Keratinocyte (primary cell): ENCODE results near the gene AP1AR. TPM values are rescaled to one million over a fixed set of nuclear protein-coding genes. Genes with fewer than 3 reads are reported as not detected.

Experiments used
- DNase-seq: peaks from one replicate; pipeline ENCODE4 v3.0.0-alpha.2; 2011; ENCODE audit warnings: low read depth, missing footprints, low spot score
- FAIRE-seq: peaks from 2 replicates; lab custom pipeline; 2011; peaks lifted over from hg19 to GRCh38; lab: Jason Lieb, UNC
- H2AFZ ChIP-seq: 2 replicates; pipeline ENCODE4 v1.6.0; 2012; ENCODE audit warnings: low read length, control low read depth, inconsistent platforms; ENCODE audit not compliant: control insufficient read depth
- H3K27ac ChIP-seq: 2 replicates; pipeline ENCODE4 v1.5.1; 2011; ENCODE audit warnings: low read length; ENCODE audit not compliant: control insufficient read depth, insufficient read depth
- H3K27me3 ChIP-seq: 3 replicates; pipeline ENCODE4 v1.6.0; 2011; ENCODE audit warnings: low read length; ENCODE audit not compliant: control insufficient read depth, insufficient read depth; ENCODE audit errors: extremely low read depth
- H3K36me3 ChIP-seq, 2 experiments: 2 replicates in 1 of 2; 3 replicates in 1 of 2; pipeline ENCODE4 v1.5.1; 2011; ENCODE audit warnings: low read length in 2 of 2, mild to moderate bottlenecking in 1 of 2; ENCODE audit not compliant: control insufficient read depth in 2 of 2, insufficient read depth in 2 of 2; ENCODE audit errors: extremely low read depth in 1 of 2
- H3K4me1 ChIP-seq: 3 replicates; pipeline ENCODE4 v1.5.1; 2011; ENCODE audit warnings: low read length; ENCODE audit not compliant: control insufficient read depth, insufficient read depth; ENCODE audit errors: extremely low read depth
- H3K4me2 ChIP-seq: 3 replicates; pipeline ENCODE4 v1.6.0; 2011; ENCODE audit warnings: low read depth, low read length; ENCODE audit not compliant: control insufficient read depth, insufficient read depth; ENCODE audit errors: extremely low read depth
- H3K4me3 ChIP-seq, 3 experiments: fragments of 200-600 bp in 1 of 3; sonication (generic) in 1 of 3; 2 replicates in 2 of 3; 3 replicates in 1 of 3; pipeline ENCODE4 v1.5.1; 2011 to 2016; ENCODE audit warnings: low read length in 3 of 3, mild to moderate bottlenecking in 3 of 3, control low read depth in 2 of 3, inconsistent platforms in 1 of 3, low read depth in 1 of 3, mixed read lengths in 1 of 3, mixed run types in 1 of 3, moderate library complexity in 1 of 3; ENCODE audit not compliant: control insufficient read depth in 2 of 3, insufficient read depth in 2 of 3; ENCODE audit errors: extremely low read depth in 1 of 3
- H3K79me2 ChIP-seq: 2 replicates; pipeline ENCODE4 v1.6.0; 2012; ENCODE audit warnings: low read length; ENCODE audit not compliant: control insufficient read depth, insufficient read depth
- H3K9ac ChIP-seq: 3 replicates; pipeline ENCODE4 v1.6.0; 2011; ENCODE audit warnings: low read length; ENCODE audit not compliant: control insufficient read depth, insufficient read depth; ENCODE audit errors: extremely low read depth
- H3K9me1 ChIP-seq: 3 replicates; pipeline ENCODE4 v1.6.0; 2011; ENCODE audit warnings: low read length; ENCODE audit not compliant: control insufficient read depth, insufficient read depth; ENCODE audit errors: extremely low read depth
- H3K9me3 ChIP-seq: 2 replicates; pipeline ENCODE4 v1.5.1; 2012; ENCODE audit warnings: low read depth, low read length; ENCODE audit not compliant: control insufficient read depth
- H4K20me1 ChIP-seq: 3 replicates; pipeline ENCODE4 v1.6.0; 2011; ENCODE audit warnings: low read length; ENCODE audit not compliant: control insufficient read depth, insufficient read depth; ENCODE audit errors: extremely low read depth
- EZH2 ChIP-seq: IDR thresholded peaks from one replicate; pipeline ENCODE4 v1.6.1; 2012; ENCODE audit warnings: inconsistent platforms, mild to moderate bottlenecking, low read length, moderate library complexity
- dilution Hi-C: fragments of 300-500 bp; cut with MboI; formaldehyde crosslinking; loops from one replicate; pipeline ENCODE4 v1.7.0; 2020; ENCODE audit warnings: low sequenced_read_pairs; ENCODE audit not compliant: extremely low pct_ligation_motif_present
- polyA plus RNA-seq, 5 experiments: library from polyadenylated mRNA; depleted of rRNA in 3 of 5; stranded (reverse) in 3 of 5; stranded (forward) in 1 of 5; unstranded in 1 of 5; fragments of >200 nt; gene quantifications; 1 replicate in 1 of 5; 2 replicates in 3 of 5; 3 replicates in 1 of 5; pipeline versions ENCODE4 v1.2.1 to v1.2.3, GENCODE V29; 2011 to 2012; ENCODE audit warnings: missing spikeins in 2 of 5, low read depth in 1 of 5, low replicate concordance in 1 of 5
- TF ChIP-seq, protein P1 (sequence below), 3 experiments: IDR thresholded peaks in 1 of 3; conservative IDR thresholded peaks in 1 of 3; optimal IDR thresholded peaks in 1 of 3; 2 replicates in 2 of 3; 3 replicates in 1 of 3; pipeline versions ENCODE3 to v1.5.1; 2011; ENCODE audit warnings: low read length in 3 of 3, mild to moderate bottlenecking in 3 of 3, moderate library complexity in 2 of 3, control low read depth in 1 of 3, inconsistent platforms in 1 of 3; ENCODE audit not compliant: insufficient read depth in 2 of 3; ENCODE audit errors: extremely low read depth in 1 of 3

Gene AP1AR
- polyA plus RNA-seq, 1 donor (not counting 4 experiments of a cell fraction or from before 2014, with no cell fraction given): 17.5 TPM

DNA sequence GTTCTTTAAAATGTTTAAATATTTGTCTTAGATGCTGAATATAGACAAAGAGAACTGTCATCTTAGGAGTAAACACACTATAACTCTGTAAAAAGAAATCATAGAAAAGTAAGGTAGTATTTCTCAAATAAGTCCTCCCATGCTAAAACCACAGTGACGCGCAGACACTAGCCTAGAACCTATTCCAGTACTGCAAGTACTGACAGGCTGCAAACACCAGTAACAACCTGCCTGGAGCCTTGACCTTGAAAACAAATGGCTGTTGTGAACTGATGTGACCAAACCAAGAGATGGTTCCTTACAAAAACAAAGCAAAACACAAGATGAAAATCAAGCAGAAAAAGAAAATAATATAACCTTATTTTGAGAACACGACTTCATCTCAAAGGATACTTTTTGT is 45.6 kb downstream of the AP1AR start:
- Histone ChIP-seq H3K4me3 (no peak overlapping the region), H3K9ac (no peak overlapping the region), H4K20me1 (no peaks in the 10 kb centered on the region), H3K27ac (peak overlapping the region; percentile 58), H2AFZ (no peak overlapping the region), H3K4me1 (peaks cover 27% of the 10 kb centered on the region), H3K4me2 (peak overlapping the region; percentile 52), H3K9me1 (no peaks in the 10 kb centered on the region), H3K27me3 (no peaks in the 10 kb centered on the region), H3K9me3 (no peaks in the 10 kb centered on the region), H3K79me2 (peaks cover 15% of the 10 kb centered on the region), H3K36me3 (no peaks in the 10 kb centered on the region)
- FAIRE-seq (peak; percentile 95), DNase-seq (peak; percentile 41)
- dilution Hi-C loops: no loop called here
- TF ChIP-seq EZH2: no peak
- TF ChIP-seq, protein P1, sequence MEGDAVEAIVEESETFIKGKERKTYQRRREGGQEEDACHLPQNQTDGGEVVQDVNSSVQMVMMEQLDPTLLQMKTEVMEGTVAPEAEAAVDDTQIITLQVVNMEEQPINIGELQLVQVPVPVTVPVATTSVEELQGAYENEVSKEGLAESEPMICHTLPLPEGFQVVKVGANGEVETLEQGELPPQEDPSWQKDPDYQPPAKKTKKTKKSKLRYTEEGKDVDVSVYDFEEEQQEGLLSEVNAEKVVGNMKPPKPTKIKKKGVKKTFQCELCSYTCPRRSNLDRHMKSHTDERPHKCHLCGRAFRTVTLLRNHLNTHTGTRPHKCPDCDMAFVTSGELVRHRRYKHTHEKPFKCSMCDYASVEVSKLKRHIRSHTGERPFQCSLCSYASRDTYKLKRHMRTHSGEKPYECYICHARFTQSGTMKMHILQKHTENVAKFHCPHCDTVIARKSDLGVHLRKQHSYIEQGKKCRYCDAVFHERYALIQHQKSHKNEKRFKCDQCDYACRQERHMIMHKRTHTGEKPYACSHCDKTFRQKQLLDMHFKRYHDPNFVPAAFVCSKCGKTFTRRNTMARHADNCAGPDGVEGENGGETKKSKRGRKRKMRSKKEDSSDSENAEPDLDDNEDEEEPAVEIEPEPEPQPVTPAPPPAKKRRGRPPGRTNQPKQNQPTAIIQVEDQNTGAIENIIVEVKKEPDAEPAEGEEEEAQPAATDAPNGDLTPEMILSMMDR (optimal IDR thresholded peaks at IDR 0.05 in 1 of 3, IDR thresholded peaks at IDR 0.05 in 1 of 3, conservative IDR thresholded peaks at IDR 0.05 in 1 of 3; ENCODE audit: extremely low read depth in 1 of 3, insufficient read depth in 2 of 3, low read length in 3 of 3): no peak

DNA sequence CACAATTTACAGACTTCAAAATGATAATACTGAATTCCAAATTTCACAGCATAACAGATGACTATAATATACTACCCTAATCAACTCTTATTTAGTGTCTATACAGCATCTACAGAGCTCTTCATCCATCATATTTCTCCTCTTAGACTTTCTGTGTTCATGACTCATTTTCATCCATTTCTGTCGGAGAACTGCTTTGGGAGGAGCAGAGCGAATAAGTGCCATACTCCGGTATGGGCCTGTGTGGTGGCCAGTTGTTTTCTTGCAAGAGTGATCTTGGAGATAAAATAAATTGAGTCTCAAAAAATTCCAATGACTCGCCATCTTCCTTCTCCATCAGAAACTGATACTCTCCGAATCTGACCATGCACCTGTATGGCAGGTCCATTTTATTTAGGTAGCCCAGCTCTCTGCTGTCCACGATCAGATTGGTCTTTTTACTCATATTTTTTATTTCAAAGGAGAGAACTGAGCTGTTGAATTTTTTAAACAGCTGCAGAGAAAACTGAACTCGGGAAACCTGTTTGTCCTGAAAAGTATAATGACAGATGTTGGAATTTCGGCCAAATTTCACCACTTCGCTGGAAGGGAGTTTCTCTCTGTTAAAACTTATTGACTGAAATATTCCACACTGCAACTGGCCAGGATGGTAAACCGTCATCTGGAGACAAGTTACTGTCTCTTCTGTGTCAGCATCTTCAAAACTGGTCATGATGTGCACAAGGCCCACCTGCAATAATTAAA is 46.3 kb downstream of the AP1AR start:
- peaks cover 18% of the 10 kb centered on the region for H3K79me2 ChIP-seq
- H3K9me1 ChIP-seq: no peaks in the 10 kb centered on the region
- H3K9me3 ChIP-seq: no peaks in the 10 kb centered on the region
- dilution Hi-C loops: no loop called here
- TF ChIP-seq EZH2: no peak
- TF ChIP-seq, protein P1 (optimal IDR thresholded peaks at IDR 0.05 in 1 of 3, IDR thresholded peaks at IDR 0.05 in 1 of 3, conservative IDR thresholded peaks at IDR 0.05 in 1 of 3; ENCODE audit: extremely low read depth in 1 of 3, insufficient read depth in 2 of 3, low read length in 3 of 3): no peak
- no peaks in the 10 kb centered on the region for H3K36me3 ChIP-seq
- no peak overlapping the region for H3K4me3 ChIP-seq
- no peaks in the 10 kb centered on the region for H3K27me3 ChIP-seq
- H2AFZ ChIP-seq: no peak overlapping the region
- peak overlapping the region; percentile 53 for H3K27ac ChIP-seq
- peaks cover 27% of the 10 kb centered on the region for H3K4me1 ChIP-seq
- no peak for FAIRE-seq
- H4K20me1 ChIP-seq: no peaks in the 10 kb centered on the region
- H3K4me2 ChIP-seq: peak overlapping the region; percentile 52
- no peak for DNase-seq
- H3K9ac ChIP-seq: no peak overlapping the region
